ENCODE results near the gene GTF2F1. TPM values are rescaled to one million over a fixed set of nuclear protein-coding genes. Genes with fewer than 3 reads are reported as not detected.

GTF2F1 gene
- total and polyA plus RNA-seq, 4 donors, result 7.4 to 24.4 (median 16.8) TPM

- Histone ChIP-seq H3K27me3 (ENCODE audit: control insufficient read depth in 4 of 4, insufficient read depth in 4 of 4, low read length in 3 of 4) (no peaks in the 10 kb centered on the region), H3K9me3 (ENCODE audit: control insufficient read depth in 4 of 4, low read length in 3 of 4) (no peaks in the 10 kb centered on the region), H3K4me1 (ENCODE audit: control insufficient read depth in 4 of 4, insufficient read depth in 4 of 4, low read length in 3 of 4) (peaks cover 5 to 14% (median 11%) of the 10 kb centered on the region in 4 donors), H3K9ac (ENCODE audit: low read depth in 1 of 2, low read length in 2 of 2) (no peak overlapping the region), H3K27ac (ENCODE audit: low read depth in 1 of 2, low read length in 2 of 2) (no peak overlapping the region), H3K36me3 (ENCODE audit: control insufficient read depth in 4 of 4, insufficient read depth in 3 of 4, low read depth in 1 of 4, low read length in 3 of 4) (no peaks in the 10 kb centered on the region), H3K4me3 (ENCODE audit: low read depth in 1 of 3, low read length in 3 of 3) (no peak overlapping the region)
- WGBS, result 94% methylated on average over 12 of the region's 12 CpGs
- no peak for TF ChIP-seq MAX (IDR thresholded peaks at IDR 0.05)
- no peak for TF ChIP-seq JUND (IDR thresholded peaks at IDR 0.05)
- TF ChIP-seq ZBTB33 (IDR thresholded peaks at IDR 0.05), result no peak
- TF ChIP-seq NR2F2 (IDR thresholded peaks at IDR 0.05), result no peak
- no peak for TF ChIP-seq SP1 (IDR thresholded peaks at IDR 0.05)
- TF ChIP-seq RAD21 (IDR thresholded peaks at IDR 0.05), result no peak
- no peak for TF ChIP-seq HNF4A (conservative IDR thresholded peaks at IDR 0.05)
- TF ChIP-seq GABPA (IDR thresholded peaks at IDR 0.05 in 1 of 2, conservative IDR thresholded peaks at IDR 0.05 in 1 of 2), result no peak
- no peak for TF ChIP-seq CTCF (IDR thresholded peaks at IDR 0.05; ENCODE audit: low read depth, low read length, missing input control)
- no peak for TF ChIP-seq HNF4G (IDR thresholded peaks at IDR 0.05)
- no peak for TF ChIP-seq FOXA1 (IDR thresholded peaks at IDR 0.05)
- TF ChIP-seq TAF1 (conservative IDR thresholded peaks at IDR 0.05), result no peak
- no peak for TF ChIP-seq REST (IDR thresholded peaks at IDR 0.05)
- no peak for TF ChIP-seq ATF3 (IDR thresholded peaks at IDR 0.05)
- no peak for TF ChIP-seq EGR1 (IDR thresholded peaks at IDR 0.05; ENCODE audit: low read depth in 2 of 2)
- TF ChIP-seq RXRA (IDR thresholded peaks at IDR 0.05), result no peak
- no peak for TF ChIP-seq FOXA2 (IDR thresholded peaks at IDR 0.05)
- TF ChIP-seq YY1 (IDR thresholded peaks at IDR 0.05), result no peak
- DNase-seq (ENCODE audit: low spot score), result no peak
These were observed 3.3 kb upstream of the GTF2F1 start for GRCh38 chr19:6396305-6396704.

Data from liver (tissue), 9 donors.